D341Med (cell line): Measurements from ENCODE around the gene HOXA7.

Experiments
- DNase-seq: peaks from one replicate; pipeline ENCODE4 v3.0.0; 2012; ENCODE audit warnings: low spot score

HOXA7 gene

DNA sequence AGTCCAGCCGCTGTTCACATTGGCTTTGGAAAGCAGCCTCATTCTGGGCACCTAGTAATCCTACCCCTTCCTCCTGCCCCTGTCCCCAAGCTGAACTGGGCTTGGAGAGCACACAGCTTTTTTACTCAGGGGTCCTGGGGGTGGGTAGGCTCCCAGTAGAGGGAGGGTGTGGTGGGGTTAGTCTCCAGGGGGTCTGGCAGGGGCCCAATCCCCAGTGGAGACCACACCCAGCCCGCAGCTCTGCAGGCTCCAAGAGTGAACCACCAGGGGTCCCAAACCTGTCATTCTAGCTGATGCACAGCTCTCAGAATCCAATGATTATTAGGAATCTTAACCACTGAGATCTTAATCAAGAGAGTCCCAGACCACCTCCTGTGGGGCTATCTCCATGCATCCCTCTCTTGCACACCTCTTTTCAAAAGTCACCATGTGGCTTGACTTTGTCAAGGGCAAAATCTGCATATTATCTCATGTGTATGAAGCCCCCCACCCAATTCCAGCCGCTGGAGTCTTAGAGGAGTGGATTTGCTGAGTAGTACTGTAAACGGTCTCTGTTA lies 25.9 kb upstream of the HOXA7 start:
- DNase-seq, result no peak

DNA sequence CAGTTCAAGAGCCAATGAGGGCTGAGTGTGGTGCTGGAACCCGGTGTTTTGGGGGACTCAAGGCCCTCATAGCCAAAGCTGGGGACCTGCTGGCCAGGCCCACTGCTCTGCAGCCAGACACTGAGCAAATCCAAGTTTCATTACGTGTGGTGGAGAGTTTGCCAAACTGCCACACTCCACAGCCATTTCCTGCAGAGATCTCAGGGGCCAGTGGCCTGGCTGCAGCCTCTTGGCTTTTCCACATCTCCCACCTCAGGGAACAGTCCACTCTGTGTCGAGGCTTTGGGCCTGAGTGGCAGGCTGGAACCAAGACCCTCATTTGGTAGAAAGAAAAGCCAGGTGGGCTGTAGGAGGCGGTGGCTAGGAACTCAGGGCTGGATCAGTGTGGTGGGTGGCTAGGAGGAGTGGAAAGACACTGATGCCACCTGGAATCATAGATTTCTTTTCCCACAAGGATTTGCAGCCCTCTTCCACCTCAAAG lies 25.4 kb upstream of the HOXA7 start:
- DNase-seq, result no peak

DNA sequence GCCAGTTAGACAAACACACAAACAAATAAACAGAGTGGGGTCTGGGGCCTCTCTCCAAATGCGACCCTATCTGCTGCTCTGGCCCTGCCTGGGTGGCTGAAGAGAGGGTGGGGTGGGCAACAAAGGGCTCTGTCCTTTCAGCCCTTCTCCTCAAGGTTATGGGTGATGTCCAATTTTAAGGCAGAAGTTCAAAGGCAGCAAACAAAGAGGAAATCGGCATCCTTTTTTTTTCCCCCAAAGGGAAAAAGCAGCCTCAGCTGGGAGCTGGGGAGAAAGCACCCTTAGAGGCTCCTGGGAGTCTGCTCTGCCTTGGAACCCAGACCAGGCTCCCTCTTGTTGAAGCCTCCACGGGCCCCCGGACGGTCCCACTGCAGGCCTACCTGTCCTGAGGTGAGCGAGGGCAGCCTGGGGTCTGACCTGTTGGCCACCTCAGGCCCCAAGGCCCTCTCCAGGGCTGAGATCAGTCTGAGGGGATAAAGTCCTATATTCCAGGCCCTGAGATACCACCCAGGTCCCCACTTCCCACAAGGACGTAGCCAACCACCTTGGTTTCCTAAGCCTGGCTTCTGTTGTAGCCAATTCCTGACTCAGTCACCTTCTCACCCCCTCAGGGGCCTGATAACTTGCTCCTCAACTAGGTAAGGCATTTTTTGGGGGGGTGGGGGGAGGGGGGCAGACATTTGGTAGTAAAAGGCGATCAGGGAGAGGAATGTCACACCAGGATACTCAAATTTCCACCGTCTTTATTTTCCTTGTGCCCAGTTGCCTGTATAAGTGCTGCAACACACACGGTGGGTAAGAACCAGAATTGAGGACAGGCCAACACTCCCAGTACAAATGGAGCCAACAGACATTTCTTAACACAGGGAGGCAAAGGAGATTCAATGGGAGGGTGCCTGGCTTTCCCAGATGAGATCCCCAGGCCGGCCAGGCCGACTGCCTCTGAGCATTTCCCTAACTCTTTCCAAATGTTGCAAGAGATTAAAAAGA lies 24.3 kb upstream of the HOXA7 start:
- DNase-seq, result no peak

DNA sequence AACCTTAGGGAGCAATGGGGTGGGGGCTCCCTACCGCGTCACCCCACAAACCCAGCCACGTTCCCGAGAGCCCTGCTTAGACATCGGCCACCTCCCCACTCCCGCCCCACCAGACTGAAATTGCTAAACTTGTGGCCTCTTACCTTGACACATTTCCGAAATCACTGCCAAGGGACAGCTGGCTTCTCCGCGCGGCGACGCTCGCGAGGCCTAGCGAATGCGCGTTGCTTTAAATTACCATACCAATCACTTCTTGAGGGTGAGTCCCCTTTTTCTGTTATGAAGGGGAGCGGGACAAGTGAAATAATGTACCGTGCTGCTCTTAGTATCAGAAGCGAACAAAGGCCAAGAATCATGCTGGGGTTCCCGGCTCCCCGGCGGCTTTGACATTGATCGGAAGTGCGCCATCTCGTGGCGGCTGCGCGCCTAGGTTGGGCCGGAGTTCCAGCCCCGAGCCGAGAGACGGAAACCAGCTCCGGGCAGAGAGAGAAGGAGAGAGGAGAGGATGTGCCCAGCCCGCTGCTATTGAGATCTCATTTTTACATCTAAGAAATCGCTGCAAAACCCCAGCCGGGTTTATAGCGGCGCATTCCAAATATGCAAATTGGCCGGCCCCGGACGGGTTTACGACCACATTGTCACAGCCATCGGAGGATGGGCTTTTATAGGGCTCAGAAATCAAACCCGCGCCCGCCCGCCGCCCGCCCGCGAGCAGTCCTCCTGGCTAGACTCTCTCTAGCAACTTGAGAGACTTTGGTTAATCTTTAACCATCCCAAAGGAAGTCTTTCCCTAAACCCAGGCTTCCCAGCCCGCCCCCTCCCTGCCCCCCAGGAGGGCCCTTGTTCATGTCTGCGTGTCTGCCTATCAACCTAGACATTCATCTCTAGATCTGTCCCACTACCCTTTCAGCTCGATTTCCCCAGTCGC lies 23.3 kb upstream of the HOXA7 start:
- DNase-seq, result peak; percentile 85

DNA sequence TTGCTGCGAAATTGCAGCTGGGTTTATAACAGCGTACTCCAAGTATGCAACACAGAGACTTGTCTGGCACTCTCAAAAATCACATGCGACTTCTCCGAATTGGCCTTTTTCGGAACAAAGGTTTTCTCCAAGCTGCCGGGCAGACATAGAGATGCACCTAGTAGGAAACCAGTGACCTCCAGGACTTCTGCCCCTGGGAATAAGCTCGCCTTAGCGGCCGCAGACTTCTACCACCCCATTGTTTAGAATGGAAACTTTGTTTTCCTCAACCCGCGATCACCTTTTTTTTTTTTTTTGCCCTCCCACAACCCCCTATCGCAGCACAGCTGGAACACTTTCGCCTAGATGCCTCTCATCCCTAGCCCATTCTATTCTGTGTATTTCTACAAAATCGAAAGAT lies 22.6 kb upstream of the HOXA7 start:
- no peak for DNase-seq

DNA sequence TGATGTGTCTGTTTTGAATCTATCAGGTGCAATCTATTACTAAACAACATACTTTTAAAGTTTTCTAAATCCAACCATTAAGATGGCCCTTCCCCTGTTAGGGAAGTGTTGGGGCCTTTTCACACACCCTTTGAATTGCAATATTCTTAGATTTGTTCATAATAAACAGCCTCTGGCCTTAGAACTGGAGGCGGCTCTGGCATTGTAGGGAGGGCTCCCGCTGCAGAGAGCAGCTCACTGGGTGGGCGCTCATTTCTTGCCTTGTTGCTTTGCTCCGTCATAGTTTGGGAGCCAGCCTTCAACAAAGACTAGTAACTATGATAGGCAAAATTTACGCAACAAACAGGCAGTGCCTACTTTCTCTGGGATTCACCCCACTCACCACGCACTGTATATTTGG lies 21.9 kb upstream of the HOXA7 start:
- DNase-seq, result no peak

DNA sequence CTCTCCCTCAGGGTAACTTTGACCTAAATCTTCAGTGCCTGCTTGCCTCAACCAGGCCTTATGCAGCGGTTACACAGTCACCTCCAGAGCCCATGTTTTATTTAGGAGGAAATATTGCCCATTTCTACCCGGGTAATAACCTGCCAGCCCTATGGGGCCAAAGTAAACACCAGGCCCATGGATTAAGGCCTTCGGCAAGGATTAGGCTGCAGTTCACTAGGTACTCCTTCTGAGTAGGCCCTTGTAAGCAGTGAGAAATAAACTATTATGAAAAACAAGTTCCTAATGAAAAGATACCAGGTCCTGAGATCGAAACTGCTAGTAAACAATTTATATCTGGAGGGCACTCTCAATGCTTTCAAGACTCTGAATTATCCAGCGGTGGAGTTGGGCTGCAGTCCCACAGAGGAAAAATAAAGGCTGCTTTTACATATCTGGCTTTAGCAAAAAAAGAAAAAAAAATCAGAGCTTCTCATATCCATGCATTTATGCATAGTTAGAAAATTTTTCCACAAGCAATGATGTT lies 21.4 kb upstream of the HOXA7 start:
- no peak for DNase-seq

DNA sequence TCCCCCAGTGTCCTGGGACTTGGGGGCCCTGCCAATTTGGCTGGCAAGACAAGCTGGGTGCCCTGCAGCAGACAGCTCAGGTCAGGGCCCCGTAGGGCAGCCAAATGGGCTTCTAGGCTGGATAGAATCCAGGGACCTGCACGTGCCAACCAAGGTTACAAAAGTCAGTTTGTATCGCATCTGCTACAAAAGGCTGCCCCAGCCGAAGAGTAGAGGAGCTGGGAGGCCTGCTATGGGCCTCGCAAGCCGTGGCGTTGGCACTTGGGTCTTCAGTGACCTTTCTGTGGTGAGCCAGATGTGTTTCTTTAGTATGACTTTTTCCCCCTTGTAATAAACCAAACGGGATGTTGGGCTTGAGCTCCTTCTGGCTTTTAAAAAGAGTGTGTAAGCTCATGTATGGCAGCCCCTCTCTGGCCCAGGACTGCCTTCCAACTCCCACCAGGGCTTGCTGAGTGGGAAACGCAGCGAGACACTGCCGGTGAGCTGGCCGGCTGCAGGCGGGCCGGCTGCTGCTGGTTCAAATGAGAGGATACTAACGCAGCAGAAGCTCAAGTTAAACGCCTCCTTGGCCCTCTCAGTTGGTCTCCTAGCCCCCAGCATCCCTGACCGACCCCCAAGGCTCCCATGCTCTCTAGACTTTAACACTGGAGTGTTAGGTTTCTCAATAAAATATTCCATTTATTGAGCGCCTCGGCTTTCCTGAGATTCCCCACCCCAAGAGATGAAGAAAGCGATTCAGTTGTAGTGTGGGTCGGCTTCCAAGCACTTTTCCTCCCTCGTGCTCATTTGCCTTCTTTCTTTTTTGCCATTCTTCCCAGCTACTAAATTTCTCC lies 20.7 kb upstream of the HOXA7 start:
- DNase-seq, result no peak

DNA sequence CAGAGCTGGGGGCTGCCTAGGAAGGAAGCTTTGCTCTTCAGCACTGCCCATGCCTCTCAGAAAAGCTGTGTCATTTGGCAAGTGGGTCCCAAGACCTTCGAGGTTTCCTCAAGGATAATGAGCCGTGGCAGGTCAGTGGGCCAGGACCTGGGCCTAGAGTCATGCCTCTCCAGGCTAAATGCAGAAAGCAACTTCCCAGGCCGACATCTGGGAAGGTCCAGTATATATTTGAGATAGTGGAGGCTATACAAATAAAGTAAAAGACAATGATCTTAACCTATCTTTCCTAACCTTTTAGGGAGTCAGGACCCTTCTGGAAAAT lies 20.0 kb upstream of the HOXA7 start:
- no peak for DNase-seq

DNA sequence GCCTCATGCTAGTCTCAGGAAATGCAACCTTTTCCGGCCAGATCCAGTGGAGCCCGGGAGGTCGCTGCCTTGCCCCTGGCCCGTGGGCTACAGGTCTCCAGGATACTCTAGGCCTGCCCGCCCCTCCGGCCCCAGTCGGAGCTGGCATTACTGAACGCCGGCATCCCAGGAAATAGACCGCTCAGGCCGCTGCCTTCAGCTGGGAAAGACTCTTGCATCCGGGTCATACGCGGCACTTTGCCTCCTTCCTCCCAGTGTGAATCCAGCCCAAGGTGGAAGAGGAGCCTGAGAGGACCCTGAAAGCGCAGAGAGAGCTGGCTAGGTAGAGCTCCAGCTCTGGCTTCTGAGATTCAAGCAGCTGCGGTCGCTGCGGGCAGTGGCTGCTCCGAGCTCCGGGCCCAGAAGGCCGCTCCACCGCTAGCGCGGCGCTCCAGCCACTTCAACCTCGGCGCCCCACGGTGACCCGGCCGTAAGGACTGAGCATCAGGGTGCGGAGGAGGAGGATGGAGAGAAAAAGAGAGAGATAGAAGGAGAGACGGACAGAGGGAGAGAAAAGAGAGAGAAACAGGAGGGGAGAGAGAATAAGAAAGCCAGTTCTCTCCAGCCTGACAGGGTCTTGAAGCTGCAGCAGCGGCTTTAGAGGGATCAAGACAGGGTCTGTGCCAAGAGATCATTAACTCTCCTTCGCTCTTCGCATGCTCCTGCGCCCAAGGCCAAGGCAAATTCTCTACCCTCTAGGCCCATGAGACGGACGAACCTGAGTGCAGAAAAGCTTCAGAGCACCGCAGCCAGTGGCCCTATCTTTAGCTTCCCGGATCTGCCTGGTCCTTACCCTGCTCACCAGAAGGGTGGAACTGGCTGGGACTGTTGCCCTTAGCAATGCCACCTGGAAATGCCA lies 19.4 kb upstream of the HOXA7 start:
- DNase-seq, result no peak

DNA sequence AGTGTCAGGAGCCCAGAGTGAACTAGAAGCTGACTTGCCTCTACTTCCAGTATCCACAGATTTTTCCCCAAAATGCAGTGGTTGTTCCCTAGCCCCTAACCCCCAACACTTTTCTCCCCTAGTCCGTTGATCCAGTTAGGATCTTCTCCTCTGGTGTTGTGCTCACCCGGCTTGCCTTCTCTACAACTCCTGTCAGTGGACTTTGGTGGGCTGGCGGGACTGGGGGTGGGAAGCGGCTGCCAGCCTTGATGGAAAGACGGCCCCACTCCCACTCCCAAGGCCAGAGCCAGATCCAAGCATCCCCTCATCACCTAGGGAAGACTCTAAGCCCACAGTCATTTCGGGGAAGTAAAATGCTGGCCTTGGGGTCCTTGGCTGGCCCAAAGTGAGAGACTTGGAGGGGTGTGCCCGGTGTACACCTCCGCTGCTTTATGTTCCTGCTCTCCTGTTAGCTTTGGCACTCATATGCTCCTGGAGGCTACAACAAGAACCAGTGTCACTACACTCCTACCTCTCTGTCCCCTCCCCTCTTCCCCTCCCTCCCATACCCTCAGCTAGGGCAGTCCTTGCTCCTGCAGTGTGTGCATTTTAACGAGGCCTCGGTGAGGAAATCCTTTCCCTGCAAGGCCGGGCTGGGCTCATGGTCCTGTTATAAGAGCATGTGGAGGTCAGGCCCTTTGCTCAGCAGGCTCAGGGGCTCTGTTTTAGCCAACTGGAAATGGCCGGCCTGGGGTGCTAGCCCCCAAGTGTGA lies 18.6 kb upstream of the HOXA7 start:
- DNase-seq, result no peak

DNA sequence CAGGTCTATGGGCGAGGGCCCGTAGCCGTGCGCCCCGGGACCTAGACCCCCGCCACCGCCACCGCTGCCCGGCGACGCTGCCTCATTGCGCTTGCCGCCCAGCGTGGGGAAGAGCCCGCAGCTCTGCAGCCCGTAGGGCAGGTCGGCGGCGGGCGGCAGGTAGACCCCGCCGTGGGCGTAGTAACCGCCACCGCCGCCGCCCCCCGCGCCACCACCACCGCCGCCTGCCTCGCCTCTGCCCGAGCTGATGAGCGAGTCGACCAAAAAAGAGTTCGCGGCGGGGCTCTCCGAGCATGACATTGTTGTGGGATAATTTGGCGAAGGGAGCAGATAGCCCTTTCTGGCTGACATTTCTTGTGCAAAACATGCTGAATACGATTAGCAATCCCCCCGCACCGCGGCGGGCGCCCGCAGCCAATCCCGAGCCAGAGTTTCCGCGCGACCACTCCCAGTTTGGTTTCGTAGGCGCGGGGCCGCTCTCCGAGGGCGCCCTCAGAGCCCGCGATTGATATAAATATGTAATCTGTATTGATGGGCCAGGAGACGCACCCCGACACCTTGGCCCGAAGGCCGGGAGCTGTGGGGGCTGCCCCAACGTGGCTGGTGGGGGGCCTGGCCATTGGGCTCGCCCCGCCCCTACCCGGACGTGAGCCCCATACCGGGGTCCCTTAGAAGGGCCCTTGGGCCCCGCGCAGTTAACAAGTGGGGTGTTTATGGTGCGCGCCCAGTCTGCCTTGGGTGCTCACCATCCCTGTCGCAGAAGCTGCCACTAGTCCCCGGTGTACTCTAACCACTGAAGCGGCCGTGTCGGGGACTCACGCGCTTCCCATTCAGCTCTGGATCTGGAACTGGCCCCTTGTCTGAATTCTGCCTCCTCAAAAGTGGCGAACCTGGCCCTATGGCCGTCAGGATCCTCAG lies 17.7 kb upstream of the HOXA7 start, which contains the start of gene HOXA10:
TSS of gene HOXA10 (minus strand) at position 365 of the 918 bp plus-strand sequence. CDS start at position 351, 14 bp downstream.
- no peak for DNase-seq

DNA sequence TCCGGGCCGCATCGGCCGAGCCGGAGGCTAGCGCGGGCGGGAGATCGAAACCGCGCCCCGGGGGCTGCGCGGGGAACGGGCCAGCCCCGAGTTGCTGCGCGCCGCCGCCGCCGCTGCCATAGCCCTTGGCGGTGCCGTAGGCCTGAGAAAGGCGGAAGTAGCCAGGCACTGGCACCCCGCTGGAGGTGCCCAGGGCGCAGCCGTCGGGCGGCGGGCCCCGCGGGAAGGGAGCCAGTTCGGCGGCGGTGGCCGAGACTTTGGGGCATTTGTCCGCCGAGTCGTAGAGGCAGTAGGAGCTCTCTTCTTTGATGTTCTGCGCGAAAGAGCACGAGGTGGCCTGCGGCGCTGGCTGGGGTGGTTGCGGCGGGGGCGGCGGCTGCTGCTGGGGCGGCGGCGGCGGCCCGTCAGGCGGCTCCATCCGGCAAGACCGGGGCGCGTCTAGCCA lies 17.1 kb upstream of the HOXA7 start:
- no peak for DNase-seq

DNA sequence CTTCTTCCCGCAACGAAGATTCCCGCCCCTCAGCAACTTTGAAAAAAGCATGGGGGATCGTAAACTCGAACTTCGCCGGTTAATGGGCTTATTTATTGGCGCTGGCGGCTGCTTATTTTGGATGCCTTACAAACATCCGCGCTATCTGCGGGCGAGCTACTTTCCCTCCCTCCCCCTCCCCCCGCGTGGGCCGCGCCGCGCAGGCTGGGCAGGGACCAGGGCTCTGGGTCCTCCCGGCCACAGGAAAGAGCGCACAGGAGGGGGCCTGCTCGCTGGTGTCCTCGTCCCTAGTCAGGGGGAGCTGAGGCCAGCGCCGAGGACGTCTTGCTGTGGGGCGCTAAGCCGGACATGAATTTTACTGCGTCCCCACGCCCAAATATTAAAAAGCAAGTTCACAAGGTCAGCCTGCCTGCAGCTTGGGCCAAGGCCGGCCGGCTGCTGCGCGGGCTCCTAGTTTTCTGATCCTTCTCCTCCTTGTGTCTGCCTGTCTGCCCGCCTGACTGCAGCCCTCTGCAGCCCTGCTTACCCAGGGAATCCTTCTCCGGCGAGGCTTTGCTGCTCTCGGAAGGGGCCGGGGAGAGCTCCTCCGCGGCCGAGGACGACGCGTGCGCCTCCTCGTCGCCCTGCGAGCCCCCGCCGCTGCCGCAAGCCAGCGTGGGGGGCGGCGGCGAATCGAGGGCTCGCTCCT lies 16.5 kb upstream of the HOXA7 start:
- peak; percentile 69 for DNase-seq

DNA sequence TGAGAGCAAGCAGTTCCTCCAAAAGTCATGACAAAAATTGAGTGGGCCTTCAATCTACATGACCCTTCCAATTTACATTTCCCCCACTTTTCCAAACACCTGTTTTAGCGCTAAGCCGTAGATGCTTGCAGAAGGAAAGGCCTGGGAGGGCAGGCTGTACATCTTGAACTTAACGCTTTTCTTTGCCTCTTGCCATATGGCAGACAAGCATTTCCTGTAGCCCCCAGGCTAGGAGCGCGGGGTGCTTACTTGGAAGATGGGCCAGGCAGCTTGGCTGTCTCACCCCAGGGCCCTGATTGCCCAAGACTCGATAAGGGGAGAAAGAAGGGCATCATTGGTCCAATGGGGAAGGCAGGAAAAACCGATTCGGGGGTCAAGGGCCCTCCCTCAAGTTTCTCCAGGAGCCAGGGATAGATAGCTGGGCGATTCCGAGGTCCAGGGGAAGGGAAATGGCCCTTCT lies 15.9 kb upstream of the HOXA7 start:
- no peak for DNase-seq

DNA sequence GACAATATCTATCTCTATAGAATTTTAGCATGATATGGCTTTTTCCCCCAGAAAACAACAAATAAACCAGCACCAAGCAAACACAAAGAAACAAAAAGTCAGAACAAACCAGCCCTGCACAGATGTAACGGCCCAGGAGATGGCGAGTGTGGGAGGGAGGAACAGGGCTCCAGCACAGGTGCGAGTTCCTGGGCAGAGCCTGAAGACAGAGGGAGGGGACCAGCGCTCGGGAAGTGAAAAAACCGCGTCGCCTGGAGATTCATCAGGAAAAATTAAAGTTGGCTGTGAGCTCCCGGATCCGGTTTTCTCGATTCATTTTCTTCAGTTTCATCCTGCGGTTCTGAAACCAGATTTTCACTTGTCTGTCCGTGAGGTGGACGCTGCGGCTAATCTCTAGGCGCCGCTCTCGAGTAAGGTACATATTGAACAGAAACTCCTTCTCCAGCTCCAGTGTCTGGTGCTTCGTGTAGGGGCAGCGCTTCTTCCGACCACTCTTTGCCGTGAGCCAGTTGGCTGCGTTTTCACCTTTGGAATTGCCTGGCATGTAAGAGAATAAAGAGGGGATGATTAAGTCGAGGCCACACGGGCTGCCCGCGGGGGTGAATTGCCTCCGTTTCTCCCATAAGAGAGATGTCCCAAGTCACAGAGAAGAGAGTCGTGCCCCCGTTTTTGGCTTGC lies 15.3 kb upstream of the HOXA7 start:
- DNase-seq, result no peak

DNA sequence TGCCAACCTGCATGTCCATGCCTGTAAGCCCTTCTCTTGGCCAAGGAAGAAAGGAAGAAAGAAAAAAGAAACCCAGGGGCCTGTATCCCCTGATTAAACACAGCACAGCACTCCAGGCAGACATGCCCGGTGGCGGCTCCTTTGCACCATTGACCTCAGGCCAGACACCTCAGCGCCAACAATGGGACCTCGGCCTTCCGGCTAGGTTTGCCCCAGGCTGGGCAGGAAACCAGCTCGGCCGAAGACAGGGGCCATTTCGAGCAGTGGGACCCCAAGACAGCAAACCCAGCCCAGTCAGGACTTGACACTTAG lies 14.8 kb upstream of the HOXA7 start:
- DNase-seq, result no peak
